GM18909 (cell line): ENCODE results near the gene ATP9B.
"Not testable (repeated sequence)": the region's sequence is repeated elsewhere in the genome, so short reads cannot be mapped to it uniquely, and the experiment has no call there.

Source experiments
- ATAC-seq: cut with Tn5 transposase; IDR thresholded peaks from one replicate; pipeline ENCODE4 v1.9.1; 2021; ENCODE audit warnings: mild to moderate bottlenecking; ENCODE audit not compliant: unreplicated experiment, poor library complexity

The ATP9B gene

GRCh38 chr18:79069717-79070151 is 540 bp downstream of the ATP9B start:
- ATAC-seq = no peak

GRCh38 chr18:79070486-79070885 is 1.3 kb downstream of the ATP9B start:
- ATAC-seq = no peak

GRCh38 chr18:79071037-79071436 is 1.8 kb downstream of the ATP9B start:
- no peak for ATAC-seq

- ATAC-seq = no peak
Measured at GRCh38 chr18:79071503-79072210, 2.5 kb downstream of the ATP9B start.

- not testable (repeated sequence) for ATAC-seq
Measured at GRCh38 chr18:79072655-79073054, 3.5 kb downstream of the ATP9B start.

GRCh38 chr18:79077181-79077580 is 8.0 kb downstream of the ATP9B start:
- ATAC-seq = no peak

GRCh38 chr18:79078791-79079190 is 9.6 kb downstream of the ATP9B start:
- ATAC-seq = not testable (repeated sequence)

- no peak for ATAC-seq
Measured at GRCh38 chr18:79092874-79093273, 23.7 kb downstream of the ATP9B start.

- no peak for ATAC-seq
Measured at GRCh38 chr18:79093986-79094385, 24.8 kb downstream of the ATP9B start.

- ATAC-seq = no peak
Measured at GRCh38 chr18:79095216-79095615, 26.0 kb downstream of the ATP9B start.

GRCh38 chr18:79100944-79101343 is 31.8 kb downstream of the ATP9B start:
- no peak for ATAC-seq

GRCh38 chr18:79102886-79103285 is 33.7 kb downstream of the ATP9B start:
- ATAC-seq = no peak

- no peak for ATAC-seq
Measured at GRCh38 chr18:79104137-79104536, 34.9 kb downstream of the ATP9B start.

- ATAC-seq = no peak
Measured at GRCh38 chr18:79105455-79105854, 36.3 kb downstream of the ATP9B start.

GRCh38 chr18:79106084-79106483 is 36.9 kb downstream of the ATP9B start:
- no peak for ATAC-seq

- no peak for ATAC-seq
Measured at GRCh38 chr18:79107886-79108285, 38.7 kb downstream of the ATP9B start.

GRCh38 chr18:79108549-79109215 is 39.5 kb downstream of the ATP9B start:
- ATAC-seq = no peak

GRCh38 chr18:79111483-79111882 is 42.3 kb downstream of the ATP9B start:
- ATAC-seq = no peak

GRCh38 chr18:79117385-79117784 is 48.2 kb downstream of the ATP9B start:
- ATAC-seq = no peak

- ATAC-seq = no peak
Measured at GRCh38 chr18:79117788-79118187, 48.6 kb downstream of the ATP9B start.

- no peak for ATAC-seq
Measured at GRCh38 chr18:79118797-79119196, 49.6 kb downstream of the ATP9B start.
